IMR-90 (cell line): ENCODE measurements around the gene MAOA. TPM values are rescaled to one million over a fixed set of nuclear protein-coding genes. Genes with fewer than 3 reads are reported as not detected.

Experiments
- ATAC-seq: fragments of 200-7000 bp; cut with Tn5 transposase; 2 replicates; pipeline ENCODE4 v1.9.1; 2020; ENCODE audit warnings: low read depth, mild to moderate bottlenecking, moderate library complexity
- BruUV-seq: library from RNA; stranded (reverse); fragments of 400-500 nt; replicated peaks from 2 replicates; lab custom pipeline; 2021; lab: Mats Ljungman, UMichigan
- CTCF ChIA-PET: fragments of 300-600 bp; formaldehyde crosslinking; extraction: SDS; loops from one replicate; lab custom pipeline; 2021; ENCODE audit warnings: antibody characterized with exemption; lab: Yijun Ruan, JAX
- POLR2A ChIA-PET: fragments of 300-600 bp; sonication (Branson Sonifier 250); formaldehyde crosslinking; loops from one replicate; lab custom pipeline; 2022; ENCODE audit warnings: antibody characterized with exemption; ENCODE audit not compliant: unreplicated experiment; lab: Charles Lee
- DNase-seq: peaks from one replicate; pipeline ENCODE4 v3.0.0; 2013
- H2AFZ ChIP-seq: replicated peaks from 2 replicates; pipeline ENCODE3; 2013; ENCODE audit warnings: low read length, mild to moderate bottlenecking; ENCODE audit not compliant: poor library complexity
- H2AK5ac ChIP-seq: 2 replicates; pipeline ENCODE4 v1.6.1; 2013; ENCODE audit warnings: low read depth, low read length, inconsistent platforms
- H2AK9ac ChIP-seq: replicated peaks from 2 replicates; pipeline ENCODE3; 2013; ENCODE audit warnings: mild to moderate bottlenecking, low read depth, low read length, moderate library complexity; ENCODE audit not compliant: poor library complexity
- H2BK120ac ChIP-seq: 2 replicates; pipeline ENCODE4 v1.6.1; 2013; ENCODE audit warnings: low read depth, low read length, inconsistent platforms
- H2BK15ac ChIP-seq: 3 replicates; pipeline ENCODE4 v1.6.1; 2013; ENCODE audit warnings: low read depth, low read length, inconsistent platforms
- H2BK20ac ChIP-seq: 2 replicates; pipeline ENCODE4 v1.6.1; 2013; ENCODE audit warnings: low read depth, mild to moderate bottlenecking, inconsistent platforms, low read length, moderate library complexity
- H2BK5ac ChIP-seq: 2 replicates; pipeline ENCODE4 v1.6.1; 2013; ENCODE audit warnings: mild to moderate bottlenecking, low read depth, low read length, inconsistent platforms; ENCODE audit not compliant: poor library complexity, severe bottlenecking
- H3K14ac ChIP-seq: replicated peaks from 2 replicates; pipeline ENCODE4 v1.6.1; 2013; ENCODE audit warnings: low read depth, low read length, inconsistent platforms
- H3K18ac ChIP-seq: 2 replicates; pipeline ENCODE4 v1.6.1; 2013; ENCODE audit warnings: low read depth, low read length, control low read depth
- H3K23ac ChIP-seq: 2 replicates; pipeline ENCODE4 v1.6.1; 2013; ENCODE audit warnings: low read depth, low read length, inconsistent platforms
- H3K27ac ChIP-seq: 2 replicates; pipeline ENCODE4 v1.5.1; 2013; ENCODE audit warnings: mild to moderate bottlenecking, control low read depth, low read length; ENCODE audit not compliant: insufficient read depth
- H3K27me3 ChIP-seq: 2 replicates; pipeline ENCODE4 v1.6.1; 2013; ENCODE audit warnings: low read length; ENCODE audit not compliant: control insufficient read depth, insufficient read depth
- H3K36me3 ChIP-seq: 2 replicates; pipeline ENCODE4 v1.6.1; 2013; ENCODE audit warnings: low read length, mixed read lengths; ENCODE audit not compliant: control insufficient read depth, insufficient read depth
- H3K4ac ChIP-seq: 2 replicates; pipeline ENCODE4 v1.6.1; 2013; ENCODE audit warnings: low read depth, low read length, inconsistent platforms
- H3K4me1 ChIP-seq: 2 replicates; pipeline ENCODE4 v1.6.1; 2013; ENCODE audit warnings: low read length, mixed read lengths; ENCODE audit not compliant: control insufficient read depth, insufficient read depth
- H3K4me2 ChIP-seq: 2 replicates; pipeline ENCODE4 v1.6.1; 2013; ENCODE audit warnings: low read depth, mild to moderate bottlenecking, control low read depth, low read length, moderate library complexity
- H3K4me3 ChIP-seq: 2 replicates; pipeline ENCODE4 v1.5.1; 2013; ENCODE audit warnings: low read depth, mild to moderate bottlenecking, control low read depth, low read length, moderate library complexity; ENCODE audit not compliant: insufficient read depth
- H3K56ac ChIP-seq: 2 replicates; pipeline ENCODE4 v1.6.1; 2013; ENCODE audit warnings: low read length, inconsistent platforms; ENCODE audit not compliant: insufficient read depth; ENCODE audit errors: extremely low read depth
- H3K79me1 ChIP-seq, 2 experiments: 2 replicates each; pipeline ENCODE4 v1.6.1; 2013; ENCODE audit warnings: low read length in 2 of 2, inconsistent platforms in 1 of 2, low read depth in 1 of 2
- H3K9ac ChIP-seq: 2 replicates; pipeline ENCODE4 v1.6.1; 2013; ENCODE audit warnings: low read depth, low read length, control low read depth
- H3K9me1 ChIP-seq: 2 replicates; pipeline ENCODE4 v1.6.1; 2013; ENCODE audit warnings: low read length, inconsistent platforms; ENCODE audit not compliant: insufficient read depth
- H3K9me3 ChIP-seq: 2 replicates; pipeline ENCODE4 v1.6.1; 2013; ENCODE audit warnings: low read length; ENCODE audit not compliant: control insufficient read depth, insufficient read depth
- H4K20me1 ChIP-seq: 2 replicates; pipeline ENCODE4 v1.6.1; 2013; ENCODE audit warnings: low read length, inconsistent platforms; ENCODE audit not compliant: insufficient read depth
- H4K5ac ChIP-seq: 2 replicates; pipeline ENCODE4 v1.6.1; 2013; ENCODE audit warnings: mild to moderate bottlenecking, low read depth, low read length, control low read depth
- H4K8ac ChIP-seq, 2 experiments: 2 replicates each; pipeline ENCODE4 v1.6.1; 2013; ENCODE audit warnings: low read depth in 2 of 2, low read length in 2 of 2, control low read depth in 1 of 2, inconsistent platforms in 1 of 2
- H4K91ac ChIP-seq: 2 replicates; pipeline ENCODE4 v1.6.1; 2013; ENCODE audit warnings: low read depth, low read length, inconsistent platforms; ENCODE audit not compliant: insufficient read depth
- BHLHE40 ChIP-seq: fragments of 150-350 bp; IDR thresholded peaks from 2 replicates; pipeline ENCODE4 v1.6.1; 2016; ENCODE audit warnings: mild to moderate bottlenecking, low read depth, low read length
- CHD1 ChIP-seq: IDR thresholded peaks from 2 replicates; pipeline ENCODE4 v1.6.1; 2012; ENCODE audit warnings: low read depth, low read length, improper control_type of control experiment
- MXI1 ChIP-seq: IDR thresholded peaks from 2 replicates; pipeline ENCODE4 v1.6.1; 2012; ENCODE audit warnings: low read depth, mild to moderate bottlenecking, low read length, moderate library complexity, borderline replicate concordance
- NFE2L2 ChIP-seq: fragments of 150-350 bp; IDR thresholded peaks from 2 replicates; pipeline ENCODE4 v1.6.1; 2016; ENCODE audit warnings: low read depth, mild to moderate bottlenecking, low read length
- POLR2A ChIP-seq: IDR thresholded peaks from 2 replicates; pipeline ENCODE4 v1.6.1; 2012; ENCODE audit warnings: mild to moderate bottlenecking, low read depth, low read length
- RAD21 ChIP-seq: IDR thresholded peaks from 2 replicates; pipeline ENCODE4 v1.6.1; 2012; ENCODE audit warnings: low read length, improper control_type of control experiment
- RCOR1 ChIP-seq: IDR thresholded peaks from 2 replicates; pipeline ENCODE4 v1.6.1; 2012; ENCODE audit warnings: mild to moderate bottlenecking, low read length, improper control_type of control experiment; ENCODE audit not compliant: insufficient replicate concordance
- RFX5 ChIP-seq: IDR thresholded peaks from 2 replicates; pipeline ENCODE4 v1.8.0; 2012; ENCODE audit warnings: low read depth, mild to moderate bottlenecking, low read length, moderate library complexity
- SMC3 ChIP-seq: fragments of 150-350 bp; IDR thresholded peaks from 2 replicates; pipeline ENCODE4 v1.6.1; 2016; ENCODE audit warnings: low read depth, mild to moderate bottlenecking, antibody characterized with exemption, low read length, moderate library complexity
- WGBS, 2 experiments: methylation state at CpG; one replicate each; pipeline versions ENCODE4 v1.1.5 to v1.1.7; 2013; ENCODE audit warnings: missing lambda C conversion rate in 2 of 2; ENCODE audit not compliant: insufficient read length in 1 of 2; ENCODE audit errors: extremely low coverage in 2 of 2; 5-methylcytosine and 5-hydroxymethylcytosine counted together
- dilution Hi-C: fragments of 300-500 bp; cut with HindIII; formaldehyde crosslinking; loops from one replicate; pipeline ENCODE4 v1.14.3; 2018; ENCODE audit warnings: low sequenced_read_pairs; ENCODE audit not compliant: unreplicated experiment
- in situ Hi-C: fragments of 300-500 bp; cut with MboI; formaldehyde crosslinking; loops from 3 replicates; pipeline ENCODE4 v1.14.3; 2019; ENCODE audit warnings: low sequenced_read_pairs, inconsistent platforms, mixed read lengths
- intact Hi-C: fragments of 100-400 bp; cut with micrococcal nuclease; formaldehyde crosslinking; loops from 2 replicates; pipeline ENCODE4 v1.10.0; 2022
- polyA plus RNA-seq, 3 experiments: library from polyadenylated mRNA; depleted of rRNA; stranded (reverse); fragments of >200 nt; gene quantifications; 2 replicates each; pipeline ENCODE4 v1.2.3, GENCODE V29; 2012; ENCODE audit warnings: low replicate concordance in 1 of 3
- total RNA-seq: library from RNA; depleted of rRNA; stranded (reverse); fragments of >200 nt; gene quantifications from 2 replicates; pipeline ENCODE4 v1.2.3, GENCODE V29; 2012
- TF ChIP-seq, protein P1 (sequence below): fragments of 150-350 bp; IDR thresholded peaks from 2 replicates; pipeline ENCODE4 v1.6.1; 2017; ENCODE audit warnings: mild to moderate bottlenecking, antibody characterized with exemption, low read length, low read depth
- TF ChIP-seq, protein P2 (sequence below): fragments of 150-350 bp; IDR thresholded peaks from 2 replicates; pipeline ENCODE4 v1.6.1; 2016; ENCODE audit warnings: low read depth, mild to moderate bottlenecking, low read length, moderate library complexity, borderline replicate concordance

MAOA gene
- total and polyA plus RNA-seq, 2 of the 4 experiments (the other 2 are of a cell fraction), result 0.14 to 0.36 TPM

DNA sequence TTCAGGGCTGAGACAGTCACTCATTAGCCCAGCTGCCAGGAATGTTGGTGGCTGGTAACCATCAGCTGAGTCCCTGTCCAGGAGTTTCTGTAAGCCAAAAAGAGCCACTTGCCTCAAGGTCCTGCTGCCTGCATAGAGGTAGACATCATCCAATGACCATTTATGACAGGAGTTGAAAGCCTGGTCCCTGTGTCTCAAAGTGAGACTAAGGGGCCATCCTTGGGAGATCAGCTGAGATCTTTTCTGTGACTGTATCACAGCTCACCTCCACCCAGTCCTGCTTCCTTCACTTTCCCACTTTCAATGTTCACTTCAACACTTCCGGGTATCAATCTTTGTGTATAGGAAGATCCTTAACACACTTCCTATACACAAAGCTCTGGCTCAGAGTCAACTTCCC lies 28.4 kb upstream of the MAOA start:
- no peak overlapping the region for H4K91ac ChIP-seq
- H3K4me1 ChIP-seq, result no peaks in the 10 kb centered on the region
- in situ Hi-C loops (no loop called here), intact Hi-C loops (no loop called here), dilution Hi-C loops (no loop called here)
- H3K56ac ChIP-seq, result no peak overlapping the region
- H3K4ac ChIP-seq, result no peak overlapping the region
- H3K27me3 ChIP-seq, result no peaks in the 10 kb centered on the region
- no peaks in the 10 kb centered on the region for H3K9me1 ChIP-seq
- no peak overlapping the region for H3K23ac ChIP-seq
- H3K79me1 ChIP-seq, result no peaks in the 10 kb centered on the region
- no peak for TF ChIP-seq MXI1
- TF ChIP-seq BHLHE40, result no peak
- TF ChIP-seq CHD1, result no peak
- no peak for TF ChIP-seq SMC3
- no peak for TF ChIP-seq NFE2L2
- TF ChIP-seq, protein P1, sequence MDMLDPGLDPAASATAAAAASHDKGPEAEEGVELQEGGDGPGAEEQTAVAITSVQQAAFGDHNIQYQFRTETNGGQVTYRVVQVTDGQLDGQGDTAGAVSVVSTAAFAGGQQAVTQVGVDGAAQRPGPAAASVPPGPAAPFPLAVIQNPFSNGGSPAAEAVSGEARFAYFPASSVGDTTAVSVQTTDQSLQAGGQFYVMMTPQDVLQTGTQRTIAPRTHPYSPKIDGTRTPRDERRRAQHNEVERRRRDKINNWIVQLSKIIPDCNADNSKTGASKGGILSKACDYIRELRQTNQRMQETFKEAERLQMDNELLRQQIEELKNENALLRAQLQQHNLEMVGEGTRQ, result no peak
- TF ChIP-seq POLR2A, result no peak
- TF ChIP-seq, protein P2, sequence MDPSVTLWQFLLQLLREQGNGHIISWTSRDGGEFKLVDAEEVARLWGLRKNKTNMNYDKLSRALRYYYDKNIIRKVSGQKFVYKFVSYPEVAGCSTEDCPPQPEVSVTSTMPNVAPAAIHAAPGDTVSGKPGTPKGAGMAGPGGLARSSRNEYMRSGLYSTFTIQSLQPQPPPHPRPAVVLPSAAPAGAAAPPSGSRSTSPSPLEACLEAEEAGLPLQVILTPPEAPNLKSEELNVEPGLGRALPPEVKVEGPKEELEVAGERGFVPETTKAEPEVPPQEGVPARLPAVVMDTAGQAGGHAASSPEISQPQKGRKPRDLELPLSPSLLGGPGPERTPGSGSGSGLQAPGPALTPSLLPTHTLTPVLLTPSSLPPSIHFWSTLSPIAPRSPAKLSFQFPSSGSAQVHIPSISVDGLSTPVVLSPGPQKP, result no peak
- no peak for TF ChIP-seq RFX5
- TF ChIP-seq RCOR1, result no peak
- no peak for TF ChIP-seq RAD21
- no peak overlapping the region for H2AFZ ChIP-seq
- ChIA-PET CTCF (no interaction called here), POLR2A (no interaction called here)
- no peaks in the 10 kb centered on the region for H3K9me3 ChIP-seq
- no peak overlapping the region for H2BK5ac ChIP-seq
- H3K18ac ChIP-seq, result no peak overlapping the region
- no TSS peak for BruUV-seq
- no peak overlapping the region for H2AK5ac ChIP-seq
- DNase-seq (no peak), ATAC-seq (no peak)
- H3K4me2 ChIP-seq, result no peak overlapping the region
- H3K36me3 ChIP-seq, result no peaks in the 10 kb centered on the region
- no CpG with 5 or more reads among the region's 1 CpG for WGBS, 2 experiments
- no peak overlapping the region for H3K14ac ChIP-seq
- H3K4me3 ChIP-seq, result no peak overlapping the region
- no peak overlapping the region for H3K9ac ChIP-seq
- no peak overlapping the region for H4K8ac ChIP-seq
- no peak overlapping the region for H2BK20ac ChIP-seq
- H4K5ac ChIP-seq, result no peak overlapping the region
- no peak overlapping the region for H3K27ac ChIP-seq
- no peak overlapping the region for H2AK9ac ChIP-seq
- H2BK15ac ChIP-seq, result no peak overlapping the region
- H2BK120ac ChIP-seq, result no peak overlapping the region
- H4K20me1 ChIP-seq, result no peaks in the 10 kb centered on the region
